WTC11 (cell line): ENCODE data around the gene SHISAL1. TPM values are rescaled to one million over a fixed set of nuclear protein-coding genes. Genes with fewer than 3 reads are reported as not detected.

Experiments
- ATAC-seq: fragments of 200-7000 bp; cut with Tn5 transposase; 2 replicates; pipeline ENCODE4 v1.10.0; 2021; ENCODE audit warnings: mild to moderate bottlenecking, moderate library complexity
- CTCF ChIA-PET: fragments of 300-600 bp; sonication (Branson Sonifier 250); formaldehyde crosslinking; loops from one replicate; lab custom pipeline; 2021; ENCODE audit warnings: antibody characterized with exemption; lab: Charles Lee
- POLR2A ChIA-PET: fragments of 350-600 bp; sonication (Branson Sonifier 250); formaldehyde crosslinking; loops from one replicate; lab custom pipeline; 2021; ENCODE audit warnings: antibody characterized with exemption; lab: Charles Lee
- DNase-seq: peaks from one replicate; pipeline ENCODE4 v3.0.0; 2021; ENCODE audit warnings: low spot score
- H3K27ac Mint-ChIP-seq: 2 replicates; pipeline ENCODE4 v1.8.0; 2021; ENCODE audit warnings: mixed read lengths
- H3K27me3 Mint-ChIP-seq: 2 replicates; pipeline ENCODE4 v1.8.0; 2021; ENCODE audit warnings: low read depth, mild to moderate bottlenecking, moderate library complexity, mixed read lengths
- H3K36me3 Mint-ChIP-seq: 2 replicates; pipeline ENCODE4 v1.8.0; 2021; ENCODE audit warnings: mixed read lengths
- H3K4me1 Mint-ChIP-seq: 2 replicates; pipeline ENCODE4 v1.8.0; 2022; ENCODE audit warnings: mixed read lengths
- H3K4me3 Mint-ChIP-seq: 2 replicates; pipeline ENCODE4 v1.8.0; 2021; ENCODE audit warnings: mild to moderate bottlenecking, moderate library complexity, mixed read lengths
- H3K9me3 Mint-ChIP-seq: 2 replicates; pipeline ENCODE4 v1.8.0; 2021; ENCODE audit warnings: mixed read lengths
- AR ChIP-seq: fragments of 250-450 bp; sonication (Bioruptor Pico); IDR thresholded peaks from 2 replicates; pipeline ENCODE4 v1.9.0; 2021; ENCODE audit warnings: mild to moderate bottlenecking
- CTCF ChIP-seq: fragments of 200-600 bp; IDR thresholded peaks from 2 replicates; pipeline ENCODE4 v1.8.0; 2022; ENCODE audit warnings: antibody characterized with exemption
- ETV6 ChIP-seq: sonication (generic); formaldehyde crosslinking; IDR thresholded peaks from 2 replicates; pipeline ENCODE4 v1.8.1; 2022; ENCODE audit warnings: mild to moderate bottlenecking, missing genetic modification reagents
- KAT7 ChIP-seq: sonication (generic); formaldehyde crosslinking; IDR thresholded peaks from 2 replicates; pipeline ENCODE4 v1.8.1; 2023; ENCODE audit warnings: missing genetic modification reagents, mild to moderate bottlenecking, borderline replicate concordance
- MXD4 ChIP-seq: fragments of 250-450 bp; sonication (Bioruptor Pico); IDR thresholded peaks from 2 replicates; pipeline ENCODE4 v1.8.0; 2021; ENCODE audit warnings: mild to moderate bottlenecking, moderate library complexity, borderline replicate concordance
- MYBL2 ChIP-seq: sonication (generic); formaldehyde crosslinking; IDR thresholded peaks from 2 replicates; pipeline ENCODE4 v1.8.1; 2023; ENCODE audit warnings: mild to moderate bottlenecking, moderate library complexity, missing genetic modification reagents
- OVOL2 ChIP-seq: fragments of 250-450 bp; sonication (Bioruptor Pico); IDR thresholded peaks from 2 replicates; pipeline ENCODE4 v1.9.0; 2021; ENCODE audit warnings: mild to moderate bottlenecking, borderline replicate concordance
- RELA ChIP-seq: sonication (generic); formaldehyde crosslinking; IDR thresholded peaks from 2 replicates; pipeline ENCODE4 v1.8.1; 2022; ENCODE audit warnings: missing genetic modification reagents, mild to moderate bottlenecking, borderline replicate concordance
- RORB ChIP-seq: fragments of 250-450 bp; sonication (Bioruptor Pico); IDR thresholded peaks from 2 replicates; pipeline ENCODE4 v1.9.0; 2021; ENCODE audit warnings: mild to moderate bottlenecking
- TCF7 ChIP-seq: sonication (generic); formaldehyde crosslinking; IDR thresholded peaks from 2 replicates; pipeline ENCODE4 v1.8.0; 2022; ENCODE audit warnings: mild to moderate bottlenecking, low read depth, missing genetic modification reagents, moderate library complexity
- TEAD1 ChIP-seq: sonication (generic); formaldehyde crosslinking; IDR thresholded peaks from 2 replicates; pipeline ENCODE4 v1.8.0; 2022; ENCODE audit warnings: mild to moderate bottlenecking, missing genetic modification reagents
- ZNF138 ChIP-seq: sonication (generic); formaldehyde crosslinking; conservative IDR thresholded peaks from 2 replicates; pipeline ENCODE4 v1.8.1; 2022; ENCODE audit warnings: mild to moderate bottlenecking, moderate library complexity, missing genetic modification reagents
- ZNF317 ChIP-seq: sonication (generic); formaldehyde crosslinking; IDR thresholded peaks from 2 replicates; pipeline ENCODE4 v1.8.1; 2023; ENCODE audit warnings: low read depth, mild to moderate bottlenecking, moderate library complexity, missing genetic modification reagents, borderline replicate concordance
- total RNA-seq: library from RNA; stranded (reverse); gene quantifications from 3 replicates; pipeline ENCODE4 v1.2.3, GENCODE V29; 2021
- TF ChIP-seq, protein P1 (sequence below): fragments of 250-450 bp; sonication (Bioruptor Pico); IDR thresholded peaks from 2 replicates; pipeline ENCODE4 v2.1.2; 2022; ENCODE audit warnings: mild to moderate bottlenecking, moderate library complexity
- TF ChIP-seq, protein P2 (sequence below): sonication (generic); formaldehyde crosslinking; IDR thresholded peaks from 2 replicates; pipeline ENCODE4 v1.8.1; 2023; ENCODE audit warnings: mild to moderate bottlenecking, missing genetic modification reagents, moderate library complexity
- TF ChIP-seq, protein P3 (sequence below): sonication (generic); formaldehyde crosslinking; IDR thresholded peaks from 2 replicates; pipeline ENCODE4 v1.8.0; 2023; ENCODE audit warnings: missing genetic modification reagents, mild to moderate bottlenecking, borderline replicate concordance
- TF ChIP-seq, protein P4 (sequence below): sonication (generic); formaldehyde crosslinking; IDR thresholded peaks from 2 replicates; pipeline ENCODE4 v1.8.1; 2023; ENCODE audit warnings: mild to moderate bottlenecking, missing genetic modification reagents, moderate library complexity

The SHISAL1 gene
- total RNA-seq, 1 experiment from 2014 or later, result 2.7 TPM

GRCh38 chr22:44309647-44310046 lies 3.1 kb downstream of the SHISAL1 start (continued):
- TF ChIP-seq, protein P1, sequence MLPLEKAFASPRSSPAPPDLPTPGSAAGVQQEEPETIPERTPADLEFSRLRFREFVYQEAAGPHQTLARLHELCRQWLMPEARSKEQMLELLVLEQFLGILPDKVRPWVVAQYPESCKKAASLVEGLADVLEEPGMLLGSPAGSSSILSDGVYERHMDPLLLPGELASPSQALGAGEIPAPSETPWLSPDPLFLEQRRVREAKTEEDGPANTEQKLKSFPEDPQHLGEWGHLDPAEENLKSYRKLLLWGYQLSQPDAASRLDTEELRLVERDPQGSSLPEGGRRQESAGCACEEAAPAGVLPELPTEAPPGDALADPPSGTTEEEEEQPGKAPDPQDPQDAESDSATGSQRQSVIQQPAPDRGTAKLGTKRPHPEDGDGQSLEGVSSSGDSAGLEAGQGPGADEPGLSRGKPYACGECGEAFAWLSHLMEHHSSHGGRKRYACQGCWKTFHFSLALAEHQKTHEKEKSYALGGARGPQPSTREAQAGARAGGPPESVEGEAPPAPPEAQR (CRISPR knock-in tag), result no peak
- TF ChIP-seq MYBL2 (CRISPR knock-in tag) (no peak), AR (no peak), TEAD1 (no peak)

GRCh38 chr22:44309137-44309536 lies 3.6 kb downstream of the SHISAL1 start:
- no peak for TF ChIP-seq ZNF317 (CRISPR knock-in tag)
- no peak for TF ChIP-seq ETV6 (CRISPR knock-in tag)
- no peak for TF ChIP-seq MXD4 (CRISPR knock-in tag)
- no peak for TF ChIP-seq OVOL2 (CRISPR knock-in tag)
- TF ChIP-seq AR, result no peak
- TF ChIP-seq, protein P2, sequence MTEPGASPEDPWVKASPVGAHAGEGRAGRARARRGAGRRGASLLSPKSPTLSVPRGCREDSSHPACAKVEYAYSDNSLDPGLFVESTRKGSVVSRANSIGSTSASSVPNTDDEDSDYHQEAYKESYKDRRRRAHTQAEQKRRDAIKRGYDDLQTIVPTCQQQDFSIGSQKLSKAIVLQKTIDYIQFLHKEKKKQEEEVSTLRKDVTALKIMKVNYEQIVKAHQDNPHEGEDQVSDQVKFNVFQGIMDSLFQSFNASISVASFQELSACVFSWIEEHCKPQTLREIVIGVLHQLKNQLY (CRISPR knock-in tag), result no peak
- no peak for TF ChIP-seq RELA (CRISPR knock-in tag)
- TF ChIP-seq, protein P3, sequence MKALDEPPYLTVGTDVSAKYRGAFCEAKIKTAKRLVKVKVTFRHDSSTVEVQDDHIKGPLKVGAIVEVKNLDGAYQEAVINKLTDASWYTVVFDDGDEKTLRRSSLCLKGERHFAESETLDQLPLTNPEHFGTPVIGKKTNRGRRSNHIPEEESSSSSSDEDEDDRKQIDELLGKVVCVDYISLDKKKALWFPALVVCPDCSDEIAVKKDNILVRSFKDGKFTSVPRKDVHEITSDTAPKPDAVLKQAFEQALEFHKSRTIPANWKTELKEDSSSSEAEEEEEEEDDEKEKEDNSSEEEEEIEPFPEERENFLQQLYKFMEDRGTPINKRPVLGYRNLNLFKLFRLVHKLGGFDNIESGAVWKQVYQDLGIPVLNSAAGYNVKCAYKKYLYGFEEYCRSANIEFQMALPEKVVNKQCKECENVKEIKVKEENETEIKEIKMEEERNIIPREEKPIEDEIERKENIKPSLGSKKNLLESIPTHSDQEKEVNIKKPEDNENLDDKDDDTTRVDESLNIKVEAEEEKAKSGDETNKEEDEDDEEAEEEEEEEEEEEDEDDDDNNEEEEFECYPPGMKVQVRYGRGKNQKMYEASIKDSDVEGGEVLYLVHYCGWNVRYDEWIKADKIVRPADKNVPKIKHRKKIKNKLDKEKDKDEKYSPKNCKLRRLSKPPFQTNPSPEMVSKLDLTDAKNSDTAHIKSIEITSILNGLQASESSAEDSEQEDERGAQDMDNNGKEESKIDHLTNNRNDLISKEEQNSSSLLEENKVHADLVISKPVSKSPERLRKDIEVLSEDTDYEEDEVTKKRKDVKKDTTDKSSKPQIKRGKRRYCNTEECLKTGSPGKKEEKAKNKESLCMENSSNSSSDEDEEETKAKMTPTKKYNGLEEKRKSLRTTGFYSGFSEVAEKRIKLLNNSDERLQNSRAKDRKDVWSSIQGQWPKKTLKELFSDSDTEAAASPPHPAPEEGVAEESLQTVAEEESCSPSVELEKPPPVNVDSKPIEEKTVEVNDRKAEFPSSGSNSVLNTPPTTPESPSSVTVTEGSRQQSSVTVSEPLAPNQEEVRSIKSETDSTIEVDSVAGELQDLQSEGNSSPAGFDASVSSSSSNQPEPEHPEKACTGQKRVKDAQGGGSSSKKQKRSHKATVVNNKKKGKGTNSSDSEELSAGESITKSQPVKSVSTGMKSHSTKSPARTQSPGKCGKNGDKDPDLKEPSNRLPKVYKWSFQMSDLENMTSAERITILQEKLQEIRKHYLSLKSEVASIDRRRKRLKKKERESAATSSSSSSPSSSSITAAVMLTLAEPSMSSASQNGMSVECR, result no peak
- no peak for TF ChIP-seq CTCF
- TF ChIP-seq, protein P4, sequence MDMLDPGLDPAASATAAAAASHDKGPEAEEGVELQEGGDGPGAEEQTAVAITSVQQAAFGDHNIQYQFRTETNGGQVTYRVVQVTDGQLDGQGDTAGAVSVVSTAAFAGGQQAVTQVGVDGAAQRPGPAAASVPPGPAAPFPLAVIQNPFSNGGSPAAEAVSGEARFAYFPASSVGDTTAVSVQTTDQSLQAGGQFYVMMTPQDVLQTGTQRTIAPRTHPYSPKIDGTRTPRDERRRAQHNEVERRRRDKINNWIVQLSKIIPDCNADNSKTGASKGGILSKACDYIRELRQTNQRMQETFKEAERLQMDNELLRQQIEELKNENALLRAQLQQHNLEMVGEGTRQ (CRISPR knock-in tag), result no peak
- TF ChIP-seq RORB (CRISPR knock-in tag), result no peak
- TF ChIP-seq TCF7 (CRISPR knock-in tag), result no peak
- no peak for TF ChIP-seq MYBL2 (CRISPR knock-in tag)
- no peak for TF ChIP-seq ZNF138
- TF ChIP-seq KAT7, result no peak
- Mint-ChIP-seq H3K4me3 (no peak overlapping the region), H3K4me1 (peaks cover 3% of the 10 kb centered on the region), H3K9me3 (no peaks in the 10 kb centered on the region), H3K36me3 (no peaks in the 10 kb centered on the region), H3K27ac (no peak overlapping the region), H3K27me3 (no peaks in the 10 kb centered on the region)
- no peak for ATAC-seq
- ChIA-PET POLR2A (no interaction called here), CTCF (interaction anchor here (1.0 kb wide), 1 partner anchor 27 kb away, joined by 3 read pairs; no protein-coding TSS in a partner anchor)
- no peak for DNase-seq
